Stimulated activated CD4-positive, alpha-beta T cell treated with anti-CD3 and anti-CD28 coated beads, TNF-alpha, amount 100 ng/mL, for 48 hours (primary cell): ENCODE data around the gene HOXD10.

Experiments used
- DNase-seq, 3 donors: peaks; one replicate each; pipeline ENCODE4 v3.0.0-alpha.2; 2020; ENCODE audit warnings: low read depth in 3 of 3

Gene HOXD10

GRCh38 chr2:176082824-176083751, 33.5 kb upstream of the HOXD10 start:
- no peak for DNase-seq

DNA sequence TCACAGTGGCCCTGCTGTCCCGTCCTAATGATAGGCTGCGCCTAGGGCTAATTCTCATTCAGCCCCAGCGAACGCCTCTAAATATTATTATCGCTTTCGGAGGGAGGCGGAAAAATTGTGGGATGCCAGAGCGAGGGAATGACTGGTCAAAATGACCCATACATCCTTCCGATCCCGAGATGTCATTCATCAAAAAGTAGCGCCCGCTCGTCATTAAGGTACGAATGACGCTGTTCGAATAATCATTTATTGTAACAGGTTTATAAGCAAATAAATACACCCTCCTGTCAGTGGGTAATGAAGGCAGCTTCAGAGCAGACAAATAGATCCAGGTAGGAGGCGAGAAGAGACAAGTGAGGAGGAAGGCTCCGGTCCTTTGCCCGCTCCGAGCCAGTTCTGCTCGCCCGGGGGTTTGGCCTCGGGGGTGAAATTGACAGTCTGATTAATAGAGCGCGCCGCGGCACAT, 32.7 kb upstream of the HOXD10 start, which contains the start of gene EVX2:
Gene EVX2 (minus strand): TSS at position 167 of the 466 bp plus-strand sequence. CDS start 186 bp downstream, outside the sequence.
- no peak for DNase-seq

GRCh38 chr2:176084611-176085119, 31.9 kb upstream of the HOXD10 start:
- no peak for DNase-seq

- no peak for DNase-seq
These were observed 31.3 kb upstream of the HOXD10 start for GRCh38 chr2:176085120-176085788.

GRCh38 chr2:176085861-176086771, 30.5 kb upstream of the HOXD10 start:
- no peak for DNase-seq

DNA sequence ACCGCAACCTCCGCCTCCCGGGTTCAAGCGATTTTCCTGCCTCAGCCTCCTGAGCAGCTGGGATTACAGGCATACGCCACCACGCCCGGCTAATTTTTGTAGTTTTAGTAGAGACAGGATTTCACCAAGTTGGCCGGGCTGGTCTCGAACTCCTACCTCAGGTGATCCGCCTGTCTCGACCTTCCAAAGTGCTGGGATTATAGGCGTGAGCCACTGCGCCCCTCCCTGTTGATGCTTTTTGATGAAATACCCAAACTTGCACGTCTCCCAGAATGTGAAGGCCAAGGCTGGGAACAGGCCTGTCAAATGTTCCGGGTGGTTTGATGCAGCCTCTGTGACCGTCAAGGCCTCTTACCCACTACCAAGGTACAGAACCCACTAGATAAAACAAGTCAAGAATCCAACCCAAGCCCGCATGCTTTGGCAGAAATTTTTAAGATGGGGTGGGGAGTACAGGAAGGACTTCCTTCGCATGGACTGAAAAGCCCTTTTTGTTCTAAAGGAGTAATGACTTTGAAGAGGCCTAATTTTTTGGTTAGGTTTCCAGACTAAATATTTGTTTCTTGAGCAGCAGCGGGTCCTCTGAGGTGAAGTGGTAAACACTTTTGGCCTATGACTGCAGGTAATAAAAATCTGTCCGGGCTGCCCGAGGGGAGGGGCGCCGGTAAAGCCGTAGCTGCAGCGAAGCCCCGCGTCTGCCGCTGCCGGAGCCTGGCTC, 29.1 kb upstream of the HOXD10 start:
- no peak for DNase-seq

DNA sequence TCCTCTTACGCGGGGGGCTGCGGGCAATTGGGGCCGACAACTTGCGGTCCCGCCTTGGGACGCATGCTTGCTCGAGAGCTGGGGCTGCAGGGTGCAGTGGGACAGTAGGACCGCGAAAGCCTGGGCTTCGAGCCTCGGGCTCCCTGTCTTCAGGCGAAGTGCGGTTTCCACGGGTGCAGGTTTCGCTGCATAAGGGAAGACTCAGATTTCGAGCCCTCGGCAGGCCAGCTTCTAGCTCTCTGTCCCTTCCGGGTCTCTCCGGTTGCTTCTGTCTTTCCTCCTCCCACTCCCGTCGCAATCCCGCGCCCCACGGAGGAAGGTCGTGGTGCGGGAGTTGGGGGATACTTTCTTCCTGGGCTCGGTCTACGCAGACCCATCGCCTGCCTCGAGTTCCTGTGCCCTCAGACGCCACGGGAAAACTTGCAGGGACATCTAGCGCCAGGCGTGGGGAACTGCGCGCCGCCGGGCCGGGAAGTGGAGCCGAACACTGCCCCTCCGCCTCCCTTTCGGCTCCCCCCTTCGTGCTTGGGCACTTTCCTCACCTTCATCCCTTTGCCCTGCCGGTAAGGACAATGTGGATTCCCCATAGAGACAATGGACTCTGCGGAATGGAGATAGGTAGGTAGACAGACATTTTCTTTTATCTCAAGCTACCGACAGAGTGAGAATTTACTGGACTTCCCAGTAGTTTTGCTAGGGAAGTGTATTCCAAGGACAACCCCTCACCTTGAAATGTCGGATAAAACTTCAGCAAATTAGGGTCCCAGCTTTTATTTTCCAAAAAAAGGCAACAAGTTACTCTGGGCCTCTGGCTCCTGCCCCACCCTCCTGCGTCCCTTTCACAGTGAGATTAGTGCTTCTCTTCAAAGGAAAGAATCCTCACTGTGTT, 28.3 kb upstream of the HOXD10 start:
- no peak for DNase-seq

- no peak for DNase-seq
These were observed 27.4 kb upstream of the HOXD10 start for GRCh38 chr2:176088937-176089842.

DNA sequence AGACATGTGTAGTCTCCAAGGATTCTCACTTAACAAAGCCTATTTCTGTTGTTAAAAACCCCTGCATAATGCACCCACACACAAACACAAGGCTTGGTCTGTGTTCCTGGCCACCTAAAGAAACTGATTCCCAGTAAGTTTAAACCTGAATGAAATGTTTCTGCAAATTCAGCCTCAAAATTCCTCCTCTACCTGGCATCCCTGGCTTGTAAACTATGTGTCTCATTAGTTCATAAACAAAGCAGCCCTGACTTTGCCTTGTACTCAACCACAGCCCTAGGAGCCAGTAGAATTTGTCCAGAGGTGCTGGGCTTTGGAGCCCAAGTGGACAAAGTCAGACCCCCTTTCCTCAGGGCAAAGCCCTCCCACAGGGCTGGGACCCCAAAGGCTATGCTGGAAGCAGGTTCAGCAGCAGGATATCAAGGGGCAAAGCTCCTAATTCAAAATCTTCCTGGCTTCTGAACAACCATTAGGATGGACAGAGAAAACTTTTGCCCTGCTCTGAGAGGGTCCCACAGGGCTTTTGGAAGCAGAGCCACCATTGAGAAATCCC, 26.7 kb upstream of the HOXD10 start:
- DNase-seq, result no peak

DNA sequence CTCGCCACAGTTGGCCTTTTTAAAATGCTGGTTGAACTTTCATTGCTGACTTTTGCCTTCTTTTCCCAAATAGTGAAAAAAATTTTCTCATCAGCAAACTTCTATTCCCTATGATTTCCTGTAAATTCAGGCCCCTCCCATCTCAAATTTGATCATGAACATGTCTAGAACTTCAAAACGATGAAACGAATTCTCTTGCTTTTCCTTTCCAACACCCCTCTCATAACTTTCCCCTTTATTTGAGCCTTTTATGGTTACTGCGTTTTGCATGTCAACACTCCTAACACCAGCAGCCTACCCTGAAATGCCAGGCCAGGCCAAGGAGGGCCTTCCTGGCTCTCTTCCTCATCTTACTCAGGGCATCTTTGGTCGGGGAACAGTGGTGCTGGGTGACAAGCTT, 25.7 kb upstream of the HOXD10 start:
- no peak for DNase-seq

GRCh38 chr2:176091329-176092258, 25.0 kb upstream of the HOXD10 start:
- no peak for DNase-seq

DNA sequence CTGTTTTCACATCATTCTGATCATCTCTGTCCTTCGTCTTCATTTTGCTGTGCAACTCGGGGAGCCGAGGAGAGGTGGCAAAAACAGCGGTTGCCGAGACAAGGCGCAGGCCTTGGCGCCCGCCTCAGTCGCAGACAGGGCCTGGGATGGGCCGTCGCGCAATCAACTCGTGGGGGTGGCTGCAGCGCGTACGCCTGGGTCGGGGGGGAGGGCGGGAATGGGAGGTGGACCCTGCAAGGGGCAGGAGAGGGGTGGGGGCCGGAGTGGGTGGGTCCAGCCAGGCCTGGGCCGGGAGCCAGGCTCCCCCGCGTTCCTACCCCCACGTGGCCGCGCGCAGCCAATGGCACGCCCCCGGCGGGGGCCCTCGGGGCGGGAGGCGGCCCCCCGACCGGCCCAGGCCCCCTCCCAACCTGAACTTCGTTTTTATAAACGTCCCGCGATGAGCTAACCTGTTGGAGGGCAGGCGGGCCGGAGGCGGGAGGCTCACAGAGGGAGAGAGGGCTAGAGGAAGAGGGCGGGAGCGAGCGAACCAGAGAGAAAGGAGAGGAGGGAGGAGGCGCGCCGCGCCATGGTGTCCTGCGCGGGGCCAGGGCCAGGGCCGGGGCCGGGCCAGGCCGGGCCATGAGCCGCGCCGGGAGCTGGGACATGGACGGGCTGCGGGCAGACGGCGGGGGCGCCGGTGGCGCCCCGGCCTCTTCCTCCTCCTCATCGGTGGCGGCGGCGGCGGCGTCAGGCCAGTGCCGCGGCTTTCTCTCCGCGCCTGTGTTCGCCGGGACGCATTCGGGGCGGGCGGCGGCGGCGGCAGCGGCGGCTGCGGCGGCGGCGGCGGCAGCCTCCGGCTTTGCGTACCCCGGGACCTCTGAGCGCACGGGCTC, 24.1 kb upstream of the HOXD10 start, which contains the start of gene HOXD13:
Gene HOXD13 (plus strand): TSS at position 452 of the 875 bp plus-strand sequence. CDS start 170 bp downstream, at position 622.
- DNase-seq, result no peak

DNA sequence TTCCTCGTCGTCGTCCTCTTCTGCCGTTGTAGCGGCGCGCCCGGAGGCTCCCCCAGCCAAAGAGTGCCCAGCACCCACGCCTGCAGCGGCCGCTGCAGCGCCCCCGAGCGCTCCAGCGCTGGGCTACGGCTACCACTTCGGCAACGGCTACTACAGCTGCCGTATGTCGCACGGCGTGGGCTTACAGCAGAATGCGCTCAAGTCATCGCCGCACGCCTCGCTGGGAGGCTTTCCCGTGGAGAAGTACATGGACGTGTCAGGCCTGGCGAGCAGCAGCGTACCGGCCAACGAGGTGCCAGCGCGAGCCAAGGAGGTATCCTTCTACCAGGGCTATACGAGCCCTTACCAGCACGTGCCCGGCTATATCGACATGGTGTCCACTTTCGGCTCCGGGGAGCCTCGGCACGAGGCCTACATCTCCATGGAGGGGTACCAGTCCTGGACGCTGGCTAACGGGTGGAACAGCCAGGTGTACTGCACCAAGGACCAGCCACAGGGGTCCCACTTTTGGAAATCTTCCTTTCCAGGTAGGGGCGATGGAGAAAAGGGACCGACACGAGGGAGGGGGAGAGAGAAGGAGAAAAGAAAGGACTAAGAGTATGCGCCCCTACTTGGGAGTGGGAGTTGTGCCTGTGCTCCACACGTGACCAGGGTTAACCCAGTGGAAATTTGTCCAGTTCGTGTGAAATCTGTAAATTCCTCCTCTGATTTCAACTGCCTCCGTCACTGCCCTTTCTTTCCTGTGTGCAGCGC, 23.3 kb upstream of the HOXD10 start:
- no peak for DNase-seq

DNA sequence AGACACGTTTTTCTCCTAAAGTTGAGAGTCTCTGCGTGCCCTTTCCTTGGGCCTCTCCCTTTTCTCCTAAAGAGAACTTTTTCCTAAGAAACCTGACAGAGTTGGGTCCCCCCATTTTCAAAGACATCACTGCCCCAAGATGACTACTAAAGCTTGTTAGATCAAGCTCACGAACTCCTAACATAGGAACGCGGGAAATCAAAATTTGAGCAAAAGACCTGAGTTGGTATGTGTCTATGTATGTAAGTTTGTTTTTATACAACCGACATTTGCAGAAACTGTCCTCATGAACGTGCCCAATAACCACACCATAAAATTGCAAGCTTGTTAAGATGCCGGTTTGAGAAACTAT, 22.7 kb upstream of the HOXD10 start:
- no peak for DNase-seq

DNA sequence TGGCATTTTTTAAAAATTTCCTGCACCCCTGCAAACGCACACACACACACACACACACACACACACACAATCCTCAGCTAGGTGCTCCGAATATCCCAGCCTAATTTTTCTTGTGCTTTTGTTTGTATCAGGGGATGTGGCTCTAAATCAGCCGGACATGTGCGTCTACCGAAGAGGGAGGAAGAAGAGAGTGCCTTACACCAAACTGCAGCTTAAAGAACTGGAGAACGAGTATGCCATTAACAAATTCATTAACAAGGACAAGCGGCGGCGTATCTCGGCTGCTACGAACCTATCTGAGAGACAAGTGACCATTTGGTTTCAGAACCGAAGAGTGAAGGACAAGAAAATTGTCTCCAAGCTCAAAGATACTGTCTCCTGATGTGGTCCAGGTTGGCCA, 22.2 kb upstream of the HOXD10 start:
- no peak for DNase-seq

DNA sequence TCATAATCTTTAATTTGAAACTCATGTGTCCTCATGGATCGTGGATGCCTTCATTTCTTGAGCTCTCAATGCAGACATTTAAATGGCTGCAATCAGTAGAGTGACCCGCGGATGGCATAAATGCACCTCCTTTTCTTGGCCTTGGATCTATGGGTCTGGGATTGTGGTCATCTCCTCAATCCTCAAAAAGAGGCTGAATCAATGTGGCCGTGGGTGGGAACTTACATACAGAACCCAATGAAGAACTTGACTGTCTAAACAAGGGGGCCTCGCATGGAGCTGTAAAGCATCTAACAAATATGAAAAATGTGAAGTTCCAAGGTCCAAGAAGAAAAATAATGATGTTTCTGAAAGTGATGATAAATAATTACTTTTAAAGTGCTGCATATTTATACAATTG, 21.2 kb upstream of the HOXD10 start:
- no peak for DNase-seq
